Heart left ventricle (tissue), 13 donors: ENCODE measurements around the gene DRP2.

ENCODE experiments used
- CTCF ChIP-seq, 12 donors: fragments of 200-600 bp; sonication (generic) in 4 of 12; IDR thresholded peaks; one replicate each; pipeline versions ENCODE4 v1.5.0 to v1.8.0; 2018 to 2022; ENCODE audit warnings: antibody characterized with exemption in 12 of 12, mild to moderate bottlenecking in 5 of 12
- POLR2A ChIP-seq, 2 donors: fragments of 450-650 bp; IDR thresholded peaks; one replicate each; pipeline ENCODE4 v1.6.1; 2017; ENCODE audit warnings: antibody characterized with exemption in 2 of 2, mild to moderate bottlenecking in 2 of 2, moderate library complexity in 2 of 2
- donor health status: ischemic (EF 13 %, LVEDD 7.1; RV severe dilation, severe dysfunction).
- donor health status: DM: no; HTN: yes; CAD: no.
- donor health status: DM: no; HTN: no; CAD: no.
- donor health status: ischemic (EF 25% LVEDD 6.9; RV normal size, moderate dysfunction).
- donor health status: ischemic (EF 25% LVEDD 5.7; RV mildly dilated, moderate dysfunction).
- donor health status: ischemic (EF 35%, LVEDD 5.7; RV mildly dilated, moderate dysfunction).
- donor health status: nonischemic (EF 11% LVEDD 7.7; RV severe dilation, severe dysfunction).
- donor health status: DM: yes; HTN: yes; CAD: no.
- donor health status: PGD.
- donor health status: ischemic (EF 29% LVEDD 5.4; RV normal size, mild dysfunction).
- donor health status: nonischemic (EF 23%, LVEDD 6.1; RV moderate dilation, normal function).

DNA sequence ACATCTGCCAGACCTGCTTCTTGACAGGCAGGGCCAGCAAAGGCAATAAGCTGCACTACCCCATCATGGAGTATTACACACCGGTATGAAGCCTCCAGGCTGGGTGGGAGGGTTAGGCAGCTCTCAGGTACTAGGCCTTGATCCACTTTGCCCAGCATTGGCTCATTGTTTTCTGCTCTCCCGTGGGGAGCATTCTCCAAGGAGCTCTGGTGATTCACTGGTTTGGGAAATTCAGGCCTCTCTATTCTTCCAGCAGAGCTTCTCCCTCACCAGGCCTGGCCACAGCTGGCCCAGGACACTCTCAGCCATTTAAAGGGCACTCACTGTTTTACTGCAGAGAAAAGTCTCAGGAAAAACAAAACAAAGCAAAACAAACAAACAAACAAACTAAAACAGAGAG lies 33.0 kb downstream of the DRP2 start:
- TF ChIP-seq CTCF (IDR thresholded peaks at IDR 0.05): no peak
- no peak for TF ChIP-seq POLR2A (IDR thresholded peaks at IDR 0.05)
